ENCODE results near the gene S100G. TPM values are rescaled to one million over a fixed set of nuclear protein-coding genes. Genes with fewer than 3 reads are reported as not detected.

Gene S100G
- total RNA-seq, 1 experiment from 2014 or later: not detected

DNA sequence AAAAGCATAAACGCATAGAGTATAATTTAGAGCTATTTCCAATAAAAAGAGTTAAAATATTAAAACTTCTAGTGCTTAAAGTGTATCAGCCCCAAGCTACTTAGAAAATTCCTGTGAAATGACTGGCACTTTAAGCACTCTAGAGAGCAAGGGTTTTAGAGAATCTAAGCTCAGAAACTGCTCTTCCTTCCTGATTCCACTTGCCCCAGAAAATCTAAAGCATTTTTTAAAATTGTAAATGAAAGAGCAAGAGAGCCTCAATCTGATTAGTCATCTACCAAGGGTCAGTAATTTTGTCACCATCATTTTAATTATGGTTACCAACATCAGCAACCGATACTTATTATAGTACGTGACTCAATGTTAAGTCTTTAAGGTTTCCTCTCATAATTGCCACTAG, 37.6 kb downstream of the S100G start:
- no peak overlapping the region for H3K4me3 Mint-ChIP-seq (ENCODE audit: unreplicated experiment)
- H3K4me1 Mint-ChIP-seq (ENCODE audit: insufficient read depth, unreplicated experiment): no peaks in the 10 kb centered on the region
- H3K27me3 Mint-ChIP-seq (ENCODE audit: insufficient read depth, unreplicated experiment): peaks cover 32% of the 10 kb centered on the region
- H3K36me3 Mint-ChIP-seq (ENCODE audit: insufficient read depth, unreplicated experiment): peaks cover 46% of the 10 kb centered on the region
- DNase-seq (ENCODE audit: unreplicated experiment): no peak
- BruUV-seq (replicated peaks): no TSS peak
- no peak overlapping the region for H3K27ac Mint-ChIP-seq (ENCODE audit: low read depth, unreplicated experiment)
- ChIA-PET CTCF (interaction anchor here (0.9 to 3.6 kb wide), 8 partner anchors 9 to 564 kb away, joined by 3 to 10 read pairs (median 4); partner anchors contain the start of gene GRPR), POLR2A (no interaction called here)
- TF ChIP-seq, protein P1, sequence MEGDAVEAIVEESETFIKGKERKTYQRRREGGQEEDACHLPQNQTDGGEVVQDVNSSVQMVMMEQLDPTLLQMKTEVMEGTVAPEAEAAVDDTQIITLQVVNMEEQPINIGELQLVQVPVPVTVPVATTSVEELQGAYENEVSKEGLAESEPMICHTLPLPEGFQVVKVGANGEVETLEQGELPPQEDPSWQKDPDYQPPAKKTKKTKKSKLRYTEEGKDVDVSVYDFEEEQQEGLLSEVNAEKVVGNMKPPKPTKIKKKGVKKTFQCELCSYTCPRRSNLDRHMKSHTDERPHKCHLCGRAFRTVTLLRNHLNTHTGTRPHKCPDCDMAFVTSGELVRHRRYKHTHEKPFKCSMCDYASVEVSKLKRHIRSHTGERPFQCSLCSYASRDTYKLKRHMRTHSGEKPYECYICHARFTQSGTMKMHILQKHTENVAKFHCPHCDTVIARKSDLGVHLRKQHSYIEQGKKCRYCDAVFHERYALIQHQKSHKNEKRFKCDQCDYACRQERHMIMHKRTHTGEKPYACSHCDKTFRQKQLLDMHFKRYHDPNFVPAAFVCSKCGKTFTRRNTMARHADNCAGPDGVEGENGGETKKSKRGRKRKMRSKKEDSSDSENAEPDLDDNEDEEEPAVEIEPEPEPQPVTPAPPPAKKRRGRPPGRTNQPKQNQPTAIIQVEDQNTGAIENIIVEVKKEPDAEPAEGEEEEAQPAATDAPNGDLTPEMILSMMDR (IDR thresholded peaks at IDR 0.05; ENCODE audit: unreplicated experiment): no peak
- intact Hi-C loops (cut with micrococcal nuclease): no loop called here
- H3K9me3 Mint-ChIP-seq (ENCODE audit: unreplicated experiment): no peaks in the 10 kb centered on the region

DNA sequence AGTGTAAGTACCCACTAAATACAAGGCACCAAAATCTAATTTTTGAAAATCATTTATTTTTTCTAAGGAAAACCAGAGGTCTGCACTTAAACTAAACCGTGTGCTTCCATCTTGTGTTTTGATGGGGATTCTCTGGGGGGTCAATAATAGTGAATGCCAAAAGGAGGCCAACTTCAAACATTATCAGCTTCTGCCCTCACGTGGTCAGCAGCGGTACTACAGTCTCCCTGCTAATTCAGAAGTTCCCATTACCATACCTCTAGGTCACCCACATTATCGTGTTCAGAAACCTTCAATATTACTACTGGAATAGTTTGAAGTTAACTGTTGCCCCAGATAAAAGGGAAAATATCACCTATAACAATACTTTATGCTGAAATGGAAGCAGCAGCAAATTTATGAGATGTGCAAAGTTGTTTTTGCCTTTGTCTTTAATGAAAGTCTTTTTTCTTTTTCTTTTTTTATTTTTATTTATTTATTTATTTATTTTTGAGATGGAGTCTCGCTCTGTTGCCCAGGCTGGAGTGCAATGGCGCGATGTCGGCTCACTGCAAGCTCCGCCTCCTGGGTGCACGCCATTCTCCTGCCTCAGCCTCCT, 45.2 kb downstream of the S100G start:
- ChIA-PET CTCF (interaction anchor here (0.5 to 3.2 kb wide), 16 partner anchors 10 to 1214 kb away, joined by 3 to 19 read pairs (median 4); no protein-coding TSS in a partner anchor), POLR2A (no interaction called here)
- H3K27me3 Mint-ChIP-seq (ENCODE audit: insufficient read depth, unreplicated experiment): peaks cover 47% of the 10 kb centered on the region
- H3K27ac Mint-ChIP-seq (ENCODE audit: low read depth, unreplicated experiment): no peak overlapping the region
- no peaks in the 10 kb centered on the region for H3K4me1 Mint-ChIP-seq (ENCODE audit: insufficient read depth, unreplicated experiment)
- intact Hi-C loops (cut with micrococcal nuclease): loop anchor here (1.0 to 10.0 kb wide), 4 partner anchors 259 to 1220 kb away; no protein-coding TSS in a partner anchor
- BruUV-seq (replicated peaks): no TSS peak
- DNase-seq (ENCODE audit: unreplicated experiment): peak; percentile 68
- H3K4me3 Mint-ChIP-seq (ENCODE audit: unreplicated experiment): no peak overlapping the region
- H3K36me3 Mint-ChIP-seq (ENCODE audit: insufficient read depth, unreplicated experiment): peaks cover 30% of the 10 kb centered on the region
- H3K9me3 Mint-ChIP-seq (ENCODE audit: unreplicated experiment): no peaks in the 10 kb centered on the region
- TF ChIP-seq, protein P1 (IDR thresholded peaks at IDR 0.05; ENCODE audit: unreplicated experiment): peak; percentile 80

DNA sequence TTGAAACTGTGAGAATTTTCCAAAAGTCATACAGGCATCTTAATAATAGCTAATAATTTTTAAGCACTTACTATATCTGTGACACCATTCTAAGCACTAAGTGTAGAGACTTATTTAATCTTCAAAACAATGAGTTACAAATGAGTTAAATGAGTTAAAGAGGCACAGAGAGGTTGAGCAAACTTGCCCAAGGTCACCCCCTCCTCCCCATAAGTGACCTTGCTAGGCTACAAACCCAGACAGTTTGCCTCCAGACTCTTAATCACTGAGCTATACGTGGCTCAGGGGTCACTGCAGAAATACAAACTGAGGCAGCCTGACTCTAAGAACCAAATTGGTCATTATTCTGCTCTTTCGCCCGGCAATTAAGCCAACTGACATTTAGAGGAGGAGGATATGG, 47.0 kb downstream of the S100G start:
- CTCF ChIA-PET: interaction anchor here (0.6 to 3.2 kb wide), 14 partner anchors 10 to 1009 kb away, joined by 3 to 19 read pairs (median 6); no protein-coding TSS in a partner anchor
- Mint-ChIP-seq H3K4me3 (ENCODE audit: unreplicated experiment) (no peak overlapping the region), H3K27ac (ENCODE audit: low read depth, unreplicated experiment) (no peak overlapping the region), H3K27me3 (ENCODE audit: insufficient read depth, unreplicated experiment) (peaks cover 29% of the 10 kb centered on the region), H3K9me3 (ENCODE audit: unreplicated experiment) (no peaks in the 10 kb centered on the region), H3K4me1 (ENCODE audit: insufficient read depth, unreplicated experiment) (no peaks in the 10 kb centered on the region), H3K36me3 (ENCODE audit: insufficient read depth, unreplicated experiment) (peaks cover 16% of the 10 kb centered on the region)
- no peak for DNase-seq (ENCODE audit: unreplicated experiment)
- POLR2A ChIA-PET: interaction anchor here (0.7 to 1.9 kb wide), 3 partner anchors 23 to 267 kb away, joined by 3 to 5 read pairs (median 3); partner anchors contain the start of gene SYAP1
- intact Hi-C loops (cut with micrococcal nuclease): loop anchor here (10.0 kb wide), 2 partner anchors 1012 to 1222 kb away; no protein-coding TSS in a partner anchor
- no TSS peak for BruUV-seq (replicated peaks)
- TF ChIP-seq, protein P1 (IDR thresholded peaks at IDR 0.05; ENCODE audit: unreplicated experiment): no peak

DNA sequence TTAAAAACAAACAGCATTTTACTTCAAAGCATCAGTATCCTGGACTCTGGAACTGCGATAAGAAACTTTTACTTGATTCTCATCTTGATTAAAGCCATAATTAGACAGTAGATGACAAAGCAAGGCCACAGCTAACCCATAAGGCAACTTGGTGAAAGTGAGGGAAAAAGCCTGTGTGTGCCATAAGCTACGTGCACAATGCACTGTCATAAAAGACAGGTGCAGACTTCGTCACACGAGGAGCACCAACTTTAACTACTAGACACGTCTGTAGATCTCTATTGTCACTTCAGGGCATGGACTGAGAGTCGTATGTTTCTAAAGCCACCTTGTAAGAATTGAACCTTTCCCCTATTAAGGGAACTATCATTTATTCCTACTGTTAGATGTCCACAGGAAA, 49.4 kb downstream of the S100G start:
- H3K4me1 Mint-ChIP-seq (ENCODE audit: insufficient read depth, unreplicated experiment): no peaks in the 10 kb centered on the region
- BruUV-seq (replicated peaks): no TSS peak
- no peaks in the 10 kb centered on the region for H3K9me3 Mint-ChIP-seq (ENCODE audit: unreplicated experiment)
- CTCF ChIA-PET: interaction anchor here (0.6 to 1.3 kb wide), 2 partner anchors 70 to 263 kb away, joined by 5 to 7 read pairs; no protein-coding TSS in a partner anchor
- peaks cover 26% of the 10 kb centered on the region for H3K27me3 Mint-ChIP-seq (ENCODE audit: insufficient read depth, unreplicated experiment)
- intact Hi-C loops (cut with micrococcal nuclease): loop anchor here (10.0 kb wide), 2 partner anchors 1015 to 1225 kb away; no protein-coding TSS in a partner anchor
- H3K27ac Mint-ChIP-seq (ENCODE audit: low read depth, unreplicated experiment): no peak overlapping the region
- DNase-seq (ENCODE audit: unreplicated experiment): no peak
- TF ChIP-seq, protein P1 (IDR thresholded peaks at IDR 0.05; ENCODE audit: unreplicated experiment): no peak
- peaks cover 14% of the 10 kb centered on the region for H3K36me3 Mint-ChIP-seq (ENCODE audit: insufficient read depth, unreplicated experiment)
- POLR2A ChIA-PET: interaction anchor here (1.6 kb wide), 1 partner anchor 20 kb away, joined by 6 read pairs; the partner anchor contains the start of gene SYAP1
- H3K4me3 Mint-ChIP-seq (ENCODE audit: unreplicated experiment): no peak overlapping the region
